PC-9 (cell line): ENCODE data around the gene ZNF468.
"Not testable (repeated sequence)": the region's sequence is repeated elsewhere in the genome, so short reads cannot be mapped to it uniquely, and the experiment has no call there.

ENCODE experiments used
- CTCF ChIP-seq: fragments of 200-600 bp; sonication (generic); conservative IDR thresholded peaks from 2 replicates; pipeline ENCODE4 v1.6.1; 2017; ENCODE audit warnings: mixed run types, antibody characterized with exemption, mild to moderate bottlenecking, moderate library complexity
- EZH2 ChIP-seq: fragments of 200-600 bp; sonication (generic); IDR thresholded peaks from 2 replicates; pipeline ENCODE4 v1.8.0; 2017; ENCODE audit warnings: antibody characterized with exemption, low read depth

GRCh38 chr19:52834289-52834688 is 23.1 kb downstream of the ZNF468 start:
- not testable (repeated sequence) for TF ChIP-seq CTCF, EZH2
